Measurements from ENCODE around the gene HSD3B1. TPM values are rescaled to one million over a fixed set of nuclear protein-coding genes. Genes with fewer than 3 reads are reported as not detected.
"Not testable (repeated sequence)": the region's sequence is repeated elsewhere in the genome, so short reads cannot be mapped to it uniquely, and the experiment has no call there.

Gene HSD3B1
- polyA plus RNA-seq, 4 donors: 0.13 to 0.89 (median 0.43) TPM; not detected in 1

- DNase-seq (ENCODE audit: low read depth in 4 of 4, low spot score in 3 of 4): no peak
Measured at GRCh38 chr1:119551218-119551617, 44.2 kb downstream of the HSD3B1 start.

- DNase-seq (ENCODE audit: low read depth in 4 of 4, low spot score in 3 of 4): not testable (repeated sequence)
Measured at GRCh38 chr1:119552656-119553055, 45.6 kb downstream of the HSD3B1 start.

GRCh38 chr1:119553302-119554071, 46.5 kb downstream of the HSD3B1 start:
- DNase-seq (ENCODE audit: low read depth in 4 of 4, low spot score in 3 of 4): not testable (repeated sequence)

GRCh38 chr1:119554183-119554582, 47.2 kb downstream of the HSD3B1 start:
- peak in 3 of 4 donors; percentile 13 to 18 (median 15) for DNase-seq (ENCODE audit: low read depth in 4 of 4, low spot score in 3 of 4)

GRCh38 chr1:119556423-119556822, 49.4 kb downstream of the HSD3B1 start:
- DNase-seq (ENCODE audit: low read depth in 4 of 4, low spot score in 3 of 4): no peak

- not testable (repeated sequence) for DNase-seq (ENCODE audit: low read depth in 4 of 4, low spot score in 3 of 4)
Measured at GRCh38 chr1:119560402-119560801, 53.4 kb downstream of the HSD3B1 start.

GRCh38 chr1:119564548-119564947, 57.5 kb downstream of the HSD3B1 start:
- DNase-seq (ENCODE audit: low read depth in 4 of 4, low spot score in 3 of 4): no peak

Other genes with a start within 250 kb of the HSD3B1 start
- 100 to 1,000 TPM in 2 of 4 donors, 10 to 100 TPM in 2; 82.4 to 106 (median 96.9) TPM for gene HAO2, start 138.4 kb upstream of the HSD3B1 start, polyA plus RNA-seq (ENCODE audit: insufficient read length in 4 of 4)
- gene HSD3B2, start 92.1 kb upstream of the HSD3B1 start, polyA plus RNA-seq (ENCODE audit: insufficient read length in 4 of 4): 1 to 10 TPM; 1.2 to 1.8 (median 1.6) TPM
- 10 to 100 TPM; 19.1 to 23.2 (median 22.5) TPM for gene ZNF697, start 141.1 kb downstream of the HSD3B1 start, polyA plus RNA-seq (ENCODE audit: insufficient read length in 4 of 4)
- gene PHGDH, start 204.7 kb downstream of the HSD3B1 start, polyA plus RNA-seq (ENCODE audit: insufficient read length in 4 of 4): 100 to 1,000 TPM; 246 to 292 (median 272) TPM

Data from right renal pelvis (tissue), 4 donors.